ENCODE results near the gene SELE.
"Not testable (repeated sequence)": the region's sequence is repeated elsewhere in the genome, so short reads cannot be mapped to it uniquely, and the experiment has no call there.

SELE gene

DNA sequence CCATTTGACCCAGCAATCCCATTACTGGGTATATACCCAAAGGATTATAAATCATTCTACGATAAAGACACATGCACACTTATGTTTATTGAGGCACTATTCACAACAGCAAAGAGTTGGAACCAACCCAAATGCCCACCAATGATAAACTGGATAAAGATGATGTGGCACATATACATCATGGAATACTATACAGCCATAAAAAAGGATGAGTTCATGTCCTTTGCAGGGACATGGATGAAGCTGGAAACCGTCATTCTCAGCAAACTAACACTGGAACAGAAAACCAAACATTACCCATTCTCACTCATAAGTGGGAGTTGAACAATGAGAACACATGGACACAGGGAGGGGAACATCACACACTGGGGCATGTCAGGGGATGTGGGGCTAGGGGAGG lies 18.8 kb downstream of the SELE start:
- DNase-seq = not testable (repeated sequence)

DNA sequence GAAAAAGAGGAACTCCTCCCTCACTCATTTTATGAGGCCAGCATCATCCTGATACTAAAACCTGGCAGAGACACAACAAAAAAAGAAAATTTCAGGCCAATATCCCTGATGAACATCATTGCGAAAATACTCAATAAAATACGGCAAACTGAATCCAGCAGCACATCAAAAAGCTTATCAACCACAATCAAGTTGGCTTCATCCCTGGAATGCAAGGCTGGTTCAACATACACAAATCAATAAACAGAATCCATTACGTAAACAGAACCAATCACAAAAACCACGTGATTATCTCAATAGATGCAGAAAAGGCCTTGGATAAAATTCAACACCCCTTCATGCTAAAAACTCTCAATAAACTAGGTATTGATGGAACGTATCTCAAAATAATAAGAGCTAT lies 20.8 kb downstream of the SELE start:
- DNase-seq = not testable (repeated sequence)

DNA sequence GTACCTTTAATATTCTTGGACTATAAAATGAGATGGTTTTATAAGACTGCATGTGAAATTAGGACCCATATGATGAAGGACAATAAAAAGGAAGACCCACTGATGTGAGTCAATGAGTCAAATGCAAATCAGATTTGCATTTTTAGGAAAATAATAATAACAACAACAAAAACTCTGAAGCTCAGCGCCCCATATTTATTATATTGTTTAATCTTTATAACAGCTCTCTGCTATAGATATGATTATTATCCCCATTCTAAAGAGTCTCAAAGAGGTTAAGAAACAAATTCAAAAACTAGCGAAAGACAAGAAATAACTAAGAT lies 21.6 kb downstream of the SELE start:
- DNase-seq = no peak

- no peak for DNase-seq
These were observed 22.2 kb downstream of the SELE start, which contains the start of gene SELL for GRCh38 chr1:169711469-169712308. Gene SELL (minus strand): TSS chr1:169711620. CDS start chr1:169711498, 122 bp downstream.

- DNase-seq = no peak
These were observed 25.2 kb downstream of the SELE start for GRCh38 chr1:169708647-169709046.

- no peak for DNase-seq
These were observed 25.8 kb downstream of the SELE start for GRCh38 chr1:169707912-169708604.

DNA sequence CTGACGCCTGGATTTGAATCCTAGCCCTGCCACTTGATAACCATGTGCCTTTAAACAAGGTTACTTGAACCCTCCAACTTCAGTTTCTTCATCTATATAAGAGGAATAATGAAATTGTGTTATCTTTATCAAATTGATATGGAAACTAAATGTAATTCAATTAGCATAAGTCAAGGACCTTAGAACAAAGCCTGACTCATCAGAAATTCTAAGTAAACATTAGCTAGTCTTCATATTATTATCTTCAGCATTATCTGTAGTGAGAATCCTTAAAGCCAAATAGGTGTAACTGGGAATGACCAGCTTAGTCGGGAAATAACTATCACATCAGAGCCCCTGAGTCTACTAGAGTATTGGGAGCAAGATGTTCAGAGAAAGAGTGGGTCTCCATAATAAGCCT lies 29.1 kb downstream of the SELE start:
- DNase-seq = no peak

- no peak for DNase-seq
These were observed 32.4 kb downstream of the SELE start for GRCh38 chr1:169701261-169702005.

DNA sequence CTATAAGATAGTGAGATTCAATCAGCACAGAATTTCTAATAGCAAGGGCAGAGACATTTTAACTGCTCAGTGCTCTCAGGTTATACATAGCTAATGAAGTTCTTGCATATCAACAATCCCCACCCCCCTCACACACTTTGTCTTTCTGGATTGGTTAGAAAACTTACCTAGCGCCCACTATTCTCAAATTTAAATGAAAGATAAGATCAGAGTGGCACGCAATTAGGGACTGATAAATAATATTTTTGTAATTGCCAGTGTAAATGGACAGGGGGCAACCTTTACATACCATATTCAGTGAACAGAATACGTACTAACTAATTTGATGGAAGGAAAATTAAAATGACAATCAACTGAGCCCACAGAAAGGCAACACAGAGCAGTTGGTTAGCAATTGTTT lies 34.2 kb downstream of the SELE start:
- no peak for DNase-seq

DNA sequence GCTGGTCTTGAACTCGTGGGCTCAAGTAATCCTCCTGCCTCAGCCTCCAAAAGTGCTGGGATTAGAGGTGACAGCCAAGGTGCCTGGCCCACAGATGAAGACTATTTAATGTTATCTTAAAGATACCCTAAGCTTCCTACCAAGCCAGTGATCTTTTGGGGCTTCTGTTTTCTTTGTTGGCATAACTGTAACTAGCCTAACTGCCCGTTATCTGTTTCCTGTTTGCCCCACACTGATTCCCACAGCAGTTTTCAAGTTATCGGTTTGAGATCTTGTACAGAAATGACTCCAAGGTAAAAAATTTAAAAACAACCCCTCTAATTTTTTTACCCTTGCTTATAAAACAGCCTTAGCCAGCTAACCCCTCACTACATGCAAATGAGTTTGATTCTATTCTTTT lies 34.9 kb downstream of the SELE start:
- DNase-seq = no peak

GRCh38 chr1:169697755-169698154 lies 36.1 kb downstream of the SELE start:
- DNase-seq = no peak

GRCh38 chr1:169696273-169697100 lies 37.4 kb downstream of the SELE start:
- no peak for DNase-seq

- DNase-seq = no peak
These were observed 39.4 kb downstream of the SELE start for GRCh38 chr1:169694304-169695075.

GRCh38 chr1:169692756-169693460 lies 41.0 kb downstream of the SELE start:
- DNase-seq = no peak

- no peak for DNase-seq
These were observed 43.4 kb downstream of the SELE start for GRCh38 chr1:169690489-169690888.

DNA sequence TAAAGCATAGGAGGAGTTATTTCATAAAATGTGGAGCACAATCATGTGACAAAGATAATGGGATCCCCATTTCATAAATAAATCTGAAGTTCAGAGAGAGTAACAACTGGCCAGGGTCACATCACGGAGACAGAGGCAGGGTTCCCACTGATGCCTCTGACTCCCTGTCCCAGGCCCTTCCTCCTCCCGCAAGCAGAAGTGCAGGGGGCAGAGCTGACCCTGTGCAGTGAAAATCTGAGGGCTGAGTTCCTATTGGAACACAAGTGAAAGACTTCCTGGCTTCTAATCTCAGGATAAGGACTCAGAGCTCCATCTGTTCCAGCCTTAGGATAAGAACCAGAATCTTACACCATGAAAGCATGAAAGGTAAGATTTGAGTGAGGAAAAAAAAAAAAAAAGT lies 44.5 kb downstream of the SELE start:
- DNase-seq = no peak

GRCh38 chr1:169688377-169688776 lies 45.5 kb downstream of the SELE start:
- DNase-seq = not testable (repeated sequence)

DNA sequence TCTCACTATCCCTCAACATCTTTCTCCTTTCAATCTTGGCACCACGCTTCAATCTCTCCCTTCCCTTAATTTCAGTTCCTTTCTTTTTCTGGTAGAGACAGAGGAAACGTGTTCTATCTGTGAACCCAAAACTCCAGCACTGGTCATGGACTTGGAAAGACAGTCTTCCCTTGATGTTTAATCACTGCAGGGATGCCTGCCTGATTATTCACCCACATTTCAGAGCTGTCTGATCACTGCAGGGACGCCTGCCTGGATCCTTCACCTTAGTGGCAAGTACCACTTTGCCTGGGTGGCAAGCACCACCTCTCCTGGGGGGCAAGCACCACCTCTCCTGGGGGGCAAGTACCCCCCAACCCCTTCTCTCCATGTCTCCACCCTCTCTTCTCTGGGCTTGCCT lies 50.2 kb downstream of the SELE start:
- DNase-seq = no peak

DNA sequence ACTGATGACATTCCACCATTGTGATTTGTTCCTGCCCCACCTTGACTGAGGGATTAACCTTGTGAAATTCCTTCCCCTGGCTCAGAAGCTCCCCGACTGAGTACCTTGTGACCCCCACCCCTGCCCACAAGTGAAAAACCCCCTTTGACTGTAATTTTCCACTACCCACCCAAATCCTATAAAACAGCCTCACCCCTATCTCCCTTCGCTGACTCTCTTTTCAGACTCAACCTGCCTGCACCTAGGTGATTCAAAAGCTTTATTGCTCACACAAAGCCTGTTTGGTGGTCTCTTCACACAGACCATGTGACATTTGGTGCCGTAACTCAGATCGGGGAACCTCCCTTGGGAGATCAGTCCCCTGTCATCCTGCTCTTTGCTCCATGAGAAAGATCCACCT lies 50.7 kb downstream of the SELE start:
- DNase-seq = not testable (repeated sequence)

DNA sequence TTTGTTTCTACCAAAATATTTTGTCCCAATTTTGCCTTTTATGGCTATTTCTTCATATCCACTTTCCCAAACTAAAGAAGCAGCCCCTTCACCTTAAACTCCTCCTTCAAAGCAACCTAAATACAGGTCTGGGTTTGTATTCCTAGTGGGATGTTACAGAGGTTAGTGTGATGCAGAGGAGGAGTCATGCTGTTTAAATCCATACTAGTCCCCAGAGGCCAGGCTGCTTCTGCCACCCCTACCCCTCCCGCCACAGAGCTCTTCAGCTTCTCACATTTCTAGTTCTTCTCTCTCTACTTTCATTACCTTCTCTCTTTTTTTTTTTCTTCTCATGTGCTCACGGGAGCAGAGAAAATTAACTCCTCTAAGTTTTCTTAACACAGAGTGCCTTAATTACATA lies 51.8 kb downstream of the SELE start:
- no peak for DNase-seq

GRCh38 chr1:169681140-169681539 lies 52.7 kb downstream of the SELE start:
- no peak for DNase-seq
